C4-2B (cell line): ENCODE data around the gene RAC3.

Source experiments
- H3K27ac ChIP-seq: fragments of 450-650 bp; 2 replicates; pipeline ENCODE4 v1.5.1; 2017
- CTCF ChIP-seq: fragments of 450-650 bp; conservative IDR thresholded peaks from 2 replicates; pipeline ENCODE4 v1.5.1; 2017; ENCODE audit warnings: mild to moderate bottlenecking
- ZFX ChIP-seq: fragments of 450-650 bp; IDR thresholded peaks from 2 replicates; pipeline ENCODE4 v1.6.1; 2017

Gene RAC3

GRCh38 chr17:82007228-82007494, 24.3 kb upstream of the RAC3 start:
- H3K27ac ChIP-seq = no peak overlapping the region
- no peak for TF ChIP-seq ZFX
- TF ChIP-seq CTCF = no peak

- TF ChIP-seq CTCF = no peak
- no peak for TF ChIP-seq ZFX
- no peak overlapping the region for H3K27ac ChIP-seq
Measured at GRCh38 chr17:82007495-82008257, 23.8 kb upstream of the RAC3 start.

GRCh38 chr17:82008258-82008940, 23.1 kb upstream of the RAC3 start:
- TF ChIP-seq CTCF (no peak), ZFX (no peak)
- no peak overlapping the region for H3K27ac ChIP-seq

- no peak for TF ChIP-seq CTCF
- TF ChIP-seq ZFX = no peak
- no peak overlapping the region for H3K27ac ChIP-seq
Measured at GRCh38 chr17:82008941-82009405, 22.5 kb upstream of the RAC3 start.

- no peak for TF ChIP-seq CTCF
- TF ChIP-seq ZFX = no peak
- no peak overlapping the region for H3K27ac ChIP-seq
Measured at GRCh38 chr17:82009413-82009812, 22.1 kb upstream of the RAC3 start.

- H3K27ac ChIP-seq = no peak overlapping the region
- no peak for TF ChIP-seq ZFX
- TF ChIP-seq CTCF = no peak
Measured at GRCh38 chr17:82010575-82011525, 20.6 kb upstream of the RAC3 start.
